Measurements from ENCODE around the gene KTI12.

Gene KTI12

DNA sequence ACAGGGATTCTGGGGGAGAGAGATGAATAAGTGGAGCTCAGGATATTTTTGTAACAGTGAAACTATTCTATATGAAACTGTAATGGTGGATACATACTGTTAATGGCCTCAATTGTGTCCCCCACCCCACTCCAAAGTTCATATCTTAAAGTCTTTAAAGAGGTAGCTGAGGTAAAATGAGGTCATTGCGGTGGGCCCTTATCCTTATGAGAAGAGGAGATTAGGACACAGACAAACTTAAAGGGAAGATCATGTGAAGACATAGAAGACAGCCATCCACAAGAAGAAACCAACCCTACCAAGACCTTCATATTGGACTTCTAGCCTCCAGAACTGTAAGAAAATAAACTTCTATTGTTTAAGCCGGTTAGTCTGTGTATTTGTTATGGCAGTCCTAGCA lies 11.6 kb upstream of the KTI12 start:
- H3K36me3 ChIP-seq (ENCODE audit: low read depth) = peaks cover 31% of the 10 kb centered on the region
- no peak overlapping the region for H3K27ac ChIP-seq (ENCODE audit: poor library complexity, severe bottlenecking)
- no peak for DNase-seq (ENCODE audit: low spot score)

DNA sequence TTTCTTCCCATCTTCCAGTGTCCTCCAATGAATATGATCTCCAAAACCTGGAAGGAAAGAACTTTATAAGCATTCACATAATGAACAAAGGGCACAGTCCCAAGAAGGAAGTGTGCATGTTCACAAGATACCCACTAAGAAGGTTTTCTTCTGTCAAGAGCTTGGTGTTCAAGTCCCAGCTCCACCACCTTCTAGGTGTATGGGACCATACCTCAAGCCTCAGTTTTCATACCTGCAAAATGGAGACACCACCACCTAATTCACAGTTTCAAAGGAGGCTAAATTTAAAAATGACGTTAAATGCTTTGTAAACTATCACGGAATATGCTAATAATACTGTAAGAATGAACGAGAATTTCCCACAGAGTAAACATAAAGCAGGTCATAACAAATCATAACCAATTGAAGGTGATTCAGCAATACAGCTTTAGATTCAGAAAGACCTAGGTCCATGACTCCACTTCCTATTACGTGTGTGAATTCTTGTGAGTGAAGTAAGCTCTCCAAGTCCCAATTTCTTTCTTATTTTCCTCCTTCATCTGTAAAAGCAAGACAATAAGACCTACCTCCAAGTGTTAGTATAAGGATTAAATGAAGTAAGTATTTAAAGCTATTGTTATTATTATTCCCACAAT lies 8.1 kb upstream of the KTI12 start:
- H3K4me3 ChIP-seq (ENCODE audit: severe bottlenecking) = no peak overlapping the region
- peaks cover 39% of the 10 kb centered on the region for H3K36me3 ChIP-seq (ENCODE audit: low read depth)
- TF ChIP-seq, protein P1, sequence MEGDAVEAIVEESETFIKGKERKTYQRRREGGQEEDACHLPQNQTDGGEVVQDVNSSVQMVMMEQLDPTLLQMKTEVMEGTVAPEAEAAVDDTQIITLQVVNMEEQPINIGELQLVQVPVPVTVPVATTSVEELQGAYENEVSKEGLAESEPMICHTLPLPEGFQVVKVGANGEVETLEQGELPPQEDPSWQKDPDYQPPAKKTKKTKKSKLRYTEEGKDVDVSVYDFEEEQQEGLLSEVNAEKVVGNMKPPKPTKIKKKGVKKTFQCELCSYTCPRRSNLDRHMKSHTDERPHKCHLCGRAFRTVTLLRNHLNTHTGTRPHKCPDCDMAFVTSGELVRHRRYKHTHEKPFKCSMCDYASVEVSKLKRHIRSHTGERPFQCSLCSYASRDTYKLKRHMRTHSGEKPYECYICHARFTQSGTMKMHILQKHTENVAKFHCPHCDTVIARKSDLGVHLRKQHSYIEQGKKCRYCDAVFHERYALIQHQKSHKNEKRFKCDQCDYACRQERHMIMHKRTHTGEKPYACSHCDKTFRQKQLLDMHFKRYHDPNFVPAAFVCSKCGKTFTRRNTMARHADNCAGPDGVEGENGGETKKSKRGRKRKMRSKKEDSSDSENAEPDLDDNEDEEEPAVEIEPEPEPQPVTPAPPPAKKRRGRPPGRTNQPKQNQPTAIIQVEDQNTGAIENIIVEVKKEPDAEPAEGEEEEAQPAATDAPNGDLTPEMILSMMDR (IDR thresholded peaks at IDR 0.05; ENCODE audit: poor library complexity, severe bottlenecking) = no peak
- peak overlapping the region; percentile 60 for H3K27ac ChIP-seq (ENCODE audit: poor library complexity, severe bottlenecking)
- peaks cover 23% of the 10 kb centered on the region for H3K4me1 ChIP-seq (ENCODE audit: insufficient read depth, poor library complexity, severe bottlenecking)
- ATAC-seq (ENCODE audit: low read depth) = peak; percentile 84
- no peaks in the 10 kb centered on the region for H3K27me3 ChIP-seq (ENCODE audit: insufficient read depth, poor library complexity, severe bottlenecking)
- no peak for DNase-seq (ENCODE audit: low spot score)
- H3K9me3 ChIP-seq (ENCODE audit: severe bottlenecking) = no peaks in the 10 kb centered on the region

More for the DNA sequence above, 11.6 kb upstream of the KTI12 start:
- TF ChIP-seq, protein P1 (IDR thresholded peaks at IDR 0.05; ENCODE audit: poor library complexity, severe bottlenecking) = no peak
- H3K27me3 ChIP-seq (ENCODE audit: insufficient read depth, poor library complexity, severe bottlenecking) = no peaks in the 10 kb centered on the region
- no peak overlapping the region for H3K4me3 ChIP-seq (ENCODE audit: severe bottlenecking)
- ATAC-seq (ENCODE audit: low read depth) = no peak
- no peaks in the 10 kb centered on the region for H3K9me3 ChIP-seq (ENCODE audit: severe bottlenecking)
- peaks cover 23% of the 10 kb centered on the region for H3K4me1 ChIP-seq (ENCODE audit: insufficient read depth, poor library complexity, severe bottlenecking)

DNA sequence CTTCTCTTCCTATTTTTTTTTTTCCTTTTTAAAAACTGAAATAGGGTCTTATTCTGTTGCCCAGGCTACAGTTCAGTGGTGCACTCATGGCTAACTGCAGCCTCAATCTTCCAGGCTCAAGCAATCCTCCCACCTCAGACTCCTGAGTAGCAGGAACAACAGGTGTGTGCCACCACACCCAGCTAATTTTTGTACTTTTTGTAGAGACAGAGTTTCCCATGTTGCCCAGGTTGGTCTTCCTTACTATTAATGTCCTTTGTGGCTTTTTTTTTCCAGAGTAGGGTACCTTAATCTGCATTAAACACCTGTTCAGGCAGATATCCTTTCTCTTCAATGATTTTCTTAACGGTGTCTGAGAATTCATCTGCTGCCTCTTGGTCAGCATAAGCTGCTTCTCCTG lies 4.3 kb upstream of the KTI12 start:
- H3K4me1 ChIP-seq (ENCODE audit: insufficient read depth, poor library complexity, severe bottlenecking) = peaks cover 22% of the 10 kb centered on the region
- TF ChIP-seq, protein P1 (IDR thresholded peaks at IDR 0.05; ENCODE audit: poor library complexity, severe bottlenecking) = no peak
- no peak overlapping the region for H3K27ac ChIP-seq (ENCODE audit: poor library complexity, severe bottlenecking)
- no peak for ATAC-seq (ENCODE audit: low read depth)
- no peaks in the 10 kb centered on the region for H3K9me3 ChIP-seq (ENCODE audit: severe bottlenecking)
- no peaks in the 10 kb centered on the region for H3K27me3 ChIP-seq (ENCODE audit: insufficient read depth, poor library complexity, severe bottlenecking)
- H3K36me3 ChIP-seq (ENCODE audit: low read depth) = peaks cover 40% of the 10 kb centered on the region
- H3K4me3 ChIP-seq (ENCODE audit: severe bottlenecking) = no peak overlapping the region
- no peak for DNase-seq (ENCODE audit: low spot score)

DNA sequence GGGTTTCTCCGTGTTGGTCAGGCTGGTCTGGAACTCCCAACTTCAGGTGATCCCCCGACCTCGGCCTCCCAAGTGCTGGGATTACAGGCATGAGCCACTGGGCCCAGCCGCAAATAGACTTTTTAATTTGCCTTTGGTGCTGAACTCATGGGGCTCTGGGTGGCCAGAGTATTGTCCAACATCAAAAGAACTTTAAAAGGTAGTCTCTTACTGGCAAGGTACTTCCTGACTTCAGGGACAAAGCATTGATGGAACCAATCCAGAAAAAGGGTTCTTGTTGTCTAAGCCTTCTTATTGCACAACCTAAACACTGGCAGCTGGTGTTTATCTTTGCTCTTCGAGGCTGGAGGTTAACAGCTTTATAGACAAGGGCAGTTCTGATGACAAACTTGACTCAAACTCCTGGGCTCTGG lies 3.8 kb upstream of the KTI12 start:
- no peak overlapping the region for H3K27ac ChIP-seq (ENCODE audit: poor library complexity, severe bottlenecking)
- H3K4me1 ChIP-seq (ENCODE audit: insufficient read depth, poor library complexity, severe bottlenecking) = peaks cover 17% of the 10 kb centered on the region
- peaks cover 41% of the 10 kb centered on the region for H3K36me3 ChIP-seq (ENCODE audit: low read depth)
- TF ChIP-seq, protein P1 (IDR thresholded peaks at IDR 0.05; ENCODE audit: poor library complexity, severe bottlenecking) = no peak
- DNase-seq (ENCODE audit: low spot score) (no peak), ATAC-seq (ENCODE audit: low read depth) (no peak)
- H3K4me3 ChIP-seq (ENCODE audit: severe bottlenecking) = no peak overlapping the region
- H3K27me3 ChIP-seq (ENCODE audit: insufficient read depth, poor library complexity, severe bottlenecking) = no peaks in the 10 kb centered on the region
- no peaks in the 10 kb centered on the region for H3K9me3 ChIP-seq (ENCODE audit: severe bottlenecking)

DNA sequence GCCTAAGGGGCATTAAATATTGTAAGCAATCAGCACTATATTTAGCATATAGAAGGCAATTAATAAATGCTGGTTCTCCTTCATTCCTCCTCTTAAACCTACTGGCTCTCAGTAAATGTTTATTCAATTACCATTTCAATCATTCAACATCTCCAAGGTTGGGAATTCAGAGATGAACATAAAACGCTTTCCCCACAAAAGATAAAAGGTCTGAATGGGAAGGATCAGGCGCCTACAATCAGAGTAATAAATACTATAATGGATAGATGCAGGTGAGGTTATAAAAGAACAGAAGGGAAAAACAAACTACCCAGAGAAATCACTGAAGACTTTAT lies 407 bp upstream of the KTI12 start:
- TF ChIP-seq, protein P1 (IDR thresholded peaks at IDR 0.05; ENCODE audit: poor library complexity, severe bottlenecking) = no peak
- Histone ChIP-seq H3K4me1 (ENCODE audit: insufficient read depth, poor library complexity, severe bottlenecking) (peaks cover 16% of the 10 kb centered on the region), H3K36me3 (ENCODE audit: low read depth) (peaks cover 46% of the 10 kb centered on the region), H3K27me3 (ENCODE audit: insufficient read depth, poor library complexity, severe bottlenecking) (no peaks in the 10 kb centered on the region), H3K27ac (ENCODE audit: poor library complexity, severe bottlenecking) (peak overlapping the region; percentile 53), H3K9me3 (ENCODE audit: severe bottlenecking) (no peaks in the 10 kb centered on the region), H3K4me3 (ENCODE audit: severe bottlenecking) (peak overlapping the region; percentile 92)
- DNase-seq (ENCODE audit: low spot score) (no peak), ATAC-seq (ENCODE audit: low read depth) (no peak)
